HFFc6 (cell line): Measurements from ENCODE around the gene CEMP1. TPM values are rescaled to one million over a fixed set of nuclear protein-coding genes. Genes with fewer than 3 reads are reported as not detected.
"Not testable (repeated sequence)": the region's sequence is repeated elsewhere in the genome, so short reads cannot be mapped to it uniquely, and the experiment has no call there.

Experiments
- DNase-seq: peaks from one replicate; pipeline ENCODE4 v3.0.0-alpha.2; 2018
- H3K27ac Mint-ChIP-seq: 2 replicates; pipeline ENCODE4 v1.8.0; 2020; ENCODE audit warnings: mild to moderate bottlenecking, mixed read lengths
- H3K27me3 Mint-ChIP-seq: 2 replicates; pipeline ENCODE4 v1.8.0; 2021; ENCODE audit warnings: mild to moderate bottlenecking, moderate library complexity, mixed read lengths; ENCODE audit not compliant: insufficient read depth
- H3K36me3 Mint-ChIP-seq: 2 replicates; pipeline ENCODE4 v1.8.0; 2021; ENCODE audit warnings: low read depth, mixed read lengths
- H3K4me1 Mint-ChIP-seq: 2 replicates; pipeline ENCODE4 v1.8.0; 2020; ENCODE audit warnings: low read depth, mixed read lengths
- H3K4me3 Mint-ChIP-seq: 2 replicates; pipeline ENCODE4 v1.8.0; 2020; ENCODE audit warnings: mild to moderate bottlenecking, moderate library complexity, mixed read lengths
- H3K9me3 Mint-ChIP-seq: 2 replicates; pipeline ENCODE4 v1.8.0; 2020; ENCODE audit warnings: mild to moderate bottlenecking, mixed read lengths
- CTCF ChIP-seq: fragments of 200-600 bp; sonication (generic); IDR thresholded peaks from 2 replicates; pipeline ENCODE4 v1.5.0; 2021; ENCODE audit warnings: antibody characterized with exemption, mild to moderate bottlenecking
- long read RNA-seq: library from polyadenylated mRNA; unstranded; transcript quantifications from one replicate; pipeline ENCODE4 v2.0.0, GENCODE V29; 2019
- total RNA-seq, 6 experiments: library from RNA; stranded (reverse); fragmentation: NEBNext Ultra II Directional; extraction: Animal tissue kit (Norgen Biotek cat#: 25700); gene quantifications; 2 replicates in 1 of 6; 3 replicates in 5 of 6; pipeline ENCODE4 v1.2.3, GENCODE V29; 2021

Gene CEMP1
- not detected for total RNA-seq
- long read RNA-seq: 0 reads

DNA sequence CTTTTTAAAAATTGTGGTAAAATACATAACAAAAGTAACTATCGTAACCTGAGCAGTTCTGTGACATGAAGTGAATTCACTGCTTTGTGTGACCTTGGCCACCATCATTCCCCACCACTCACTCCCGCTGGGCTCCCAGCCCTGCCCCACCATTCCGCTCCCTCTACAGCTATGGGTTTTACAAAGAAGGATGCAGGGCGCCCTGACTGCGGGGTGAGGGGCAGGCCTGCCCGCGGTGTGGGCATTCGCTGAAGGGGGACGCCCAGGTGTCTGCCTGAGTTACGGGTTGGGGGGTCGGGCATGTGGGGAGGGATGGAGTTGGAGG, at the start of gene CEMP1:
Gene CEMP1 (minus strand): TSS at position 38 of the 325 bp plus-strand sequence. CDS start 335 bp downstream, outside the sequence.
- peak within 1 kb of the TSS; percentile 89 for H3K4me3 Mint-ChIP-seq
- H3K27ac Mint-ChIP-seq: peak within 1 kb of the TSS; percentile 93
- DNase-seq: no peak
- H3K36me3 Mint-ChIP-seq: peaks cover 6% of the 10 kb centered on the region
- peaks cover 6% of the 10 kb centered on the region for H3K27me3 Mint-ChIP-seq
- peaks cover 40% of the 10 kb centered on the region for H3K4me1 Mint-ChIP-seq
- H3K9me3 Mint-ChIP-seq: peaks cover 5% of the 10 kb centered on the region; the same call in 1 of the 2 replicates
- TF ChIP-seq CTCF: no peak

GRCh38 chr16:2580818-2581217, 49.6 kb upstream of the CEMP1 start:
- H3K27ac Mint-ChIP-seq, H3K4me1 Mint-ChIP-seq, DNase-seq, H3K9me3 Mint-ChIP-seq, H3K27me3 Mint-ChIP-seq, H3K36me3 Mint-ChIP-seq, H3K4me3 Mint-ChIP-seq: not testable (repeated sequence)

DNA sequence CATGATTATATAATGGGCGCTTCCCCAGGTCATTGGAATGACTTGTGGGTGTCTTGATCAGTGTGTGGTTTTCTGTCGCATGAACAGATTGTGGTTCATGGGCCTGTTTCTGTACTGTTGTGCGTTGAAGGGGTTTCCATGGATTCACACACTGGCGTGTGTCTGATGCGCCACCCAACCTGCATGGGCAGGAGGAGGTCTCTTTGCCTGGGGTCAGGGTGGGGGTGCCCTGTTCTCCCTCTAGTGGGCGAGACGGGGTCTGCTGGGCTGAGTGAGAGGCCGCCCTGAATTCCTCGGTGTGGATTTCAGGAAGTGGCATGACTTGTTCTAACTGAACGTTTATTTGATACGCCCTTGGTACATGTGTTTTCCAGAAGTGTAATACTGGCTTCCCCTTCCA, 48.9 kb upstream of the CEMP1 start:
- not testable (repeated sequence) for H3K27ac Mint-ChIP-seq, H3K27me3 Mint-ChIP-seq, H3K36me3 Mint-ChIP-seq, DNase-seq, H3K4me1 Mint-ChIP-seq, H3K9me3 Mint-ChIP-seq, H3K4me3 Mint-ChIP-seq

DNA sequence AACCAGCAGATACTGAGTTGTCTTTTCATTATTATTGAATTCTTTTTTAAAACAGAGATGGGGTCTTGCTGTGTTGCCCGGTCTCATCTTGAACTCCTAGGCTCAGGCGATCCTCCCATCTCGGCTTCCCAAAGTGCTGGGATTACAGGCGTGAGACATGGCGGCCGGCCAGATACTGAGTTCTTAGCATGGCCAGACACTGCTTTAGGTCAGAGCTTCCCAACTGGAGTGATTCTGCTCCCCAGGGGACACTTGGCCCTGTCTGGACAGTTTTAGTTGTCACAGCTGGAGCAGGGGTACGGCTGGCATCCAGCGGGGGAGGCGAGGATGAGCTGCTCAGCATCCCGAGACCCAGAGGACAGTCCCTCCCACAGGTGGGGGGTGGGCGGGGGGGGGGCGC, 47.7 kb upstream of the CEMP1 start:
- H3K27me3 Mint-ChIP-seq, H3K36me3 Mint-ChIP-seq, H3K4me1 Mint-ChIP-seq, H3K4me3 Mint-ChIP-seq, H3K9me3 Mint-ChIP-seq, DNase-seq, H3K27ac Mint-ChIP-seq: not testable (repeated sequence)

DNA sequence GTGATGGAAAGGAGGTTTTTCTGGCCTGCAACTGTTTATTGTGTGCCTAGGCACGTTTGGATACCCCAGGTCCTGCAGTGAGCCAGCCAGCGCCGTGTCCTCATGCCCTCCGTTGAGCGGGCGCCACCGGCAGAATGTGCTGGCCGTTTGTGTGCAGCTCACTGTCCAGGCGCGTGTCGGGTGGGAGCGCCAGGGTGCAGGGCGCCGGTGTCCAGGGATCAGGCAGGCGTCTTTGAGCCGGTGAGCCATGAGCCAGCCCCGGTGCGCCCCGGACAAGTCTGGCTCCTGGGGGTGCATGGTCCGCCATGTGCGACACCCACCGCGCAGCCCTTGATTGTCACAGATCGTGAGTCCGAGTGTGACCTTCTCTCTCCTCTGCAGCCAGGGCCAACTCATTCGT, 45.8 kb upstream of the CEMP1 start:
- not testable (repeated sequence) for H3K27ac Mint-ChIP-seq, H3K36me3 Mint-ChIP-seq, H3K4me1 Mint-ChIP-seq, H3K9me3 Mint-ChIP-seq, H3K4me3 Mint-ChIP-seq, H3K27me3 Mint-ChIP-seq, DNase-seq

- not testable (repeated sequence) for H3K27me3 Mint-ChIP-seq
These were observed 44.6 kb upstream of the CEMP1 start for GRCh38 chr16:2575839-2576238.

DNA sequence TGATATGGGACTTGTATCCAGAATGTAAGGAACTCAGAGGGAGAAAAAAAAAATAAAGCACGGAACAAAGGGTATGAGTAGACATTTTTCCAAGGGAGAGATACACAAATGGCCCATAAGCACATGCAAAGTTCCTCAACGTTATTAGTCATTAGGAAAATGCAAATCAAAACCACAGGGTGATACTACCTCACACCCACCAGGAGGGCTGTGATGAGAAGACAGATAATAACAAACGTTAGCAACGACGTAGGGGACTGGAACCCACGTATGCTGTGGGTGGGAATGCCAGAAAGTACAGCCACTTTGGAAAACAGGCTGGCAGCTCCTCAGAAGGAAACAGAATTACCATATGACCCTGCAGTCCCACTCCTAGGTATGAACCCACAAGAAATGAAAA, 41.5 kb upstream of the CEMP1 start:
- not testable (repeated sequence) for H3K9me3 Mint-ChIP-seq, H3K4me3 Mint-ChIP-seq, H3K4me1 Mint-ChIP-seq, H3K36me3 Mint-ChIP-seq, DNase-seq, H3K27me3 Mint-ChIP-seq, H3K27ac Mint-ChIP-seq

More at GRCh38 chr16:2575839-2576238, 44.6 kb upstream of the CEMP1 start:
- H3K9me3 Mint-ChIP-seq, H3K4me1 Mint-ChIP-seq, H3K36me3 Mint-ChIP-seq, H3K4me3 Mint-ChIP-seq, DNase-seq, H3K27ac Mint-ChIP-seq: not testable (repeated sequence)

GRCh38 chr16:2568573-2568972, 37.4 kb upstream of the CEMP1 start:
- H3K36me3 Mint-ChIP-seq, H3K4me3 Mint-ChIP-seq, H3K27me3 Mint-ChIP-seq, DNase-seq, H3K9me3 Mint-ChIP-seq, H3K27ac Mint-ChIP-seq, H3K4me1 Mint-ChIP-seq: not testable (repeated sequence)

GRCh38 chr16:2567506-2567905, 36.3 kb upstream of the CEMP1 start:
- not testable (repeated sequence) for H3K27me3 Mint-ChIP-seq, H3K27ac Mint-ChIP-seq, H3K9me3 Mint-ChIP-seq, H3K4me1 Mint-ChIP-seq, DNase-seq, H3K36me3 Mint-ChIP-seq, H3K4me3 Mint-ChIP-seq

- H3K27ac Mint-ChIP-seq, H3K9me3 Mint-ChIP-seq, H3K4me3 Mint-ChIP-seq, DNase-seq, H3K36me3 Mint-ChIP-seq, H3K4me1 Mint-ChIP-seq, H3K27me3 Mint-ChIP-seq: not testable (repeated sequence)
- TF ChIP-seq CTCF: peak; percentile 57
These were observed 29.6 kb upstream of the CEMP1 start for GRCh38 chr16:2560798-2561133.

DNA sequence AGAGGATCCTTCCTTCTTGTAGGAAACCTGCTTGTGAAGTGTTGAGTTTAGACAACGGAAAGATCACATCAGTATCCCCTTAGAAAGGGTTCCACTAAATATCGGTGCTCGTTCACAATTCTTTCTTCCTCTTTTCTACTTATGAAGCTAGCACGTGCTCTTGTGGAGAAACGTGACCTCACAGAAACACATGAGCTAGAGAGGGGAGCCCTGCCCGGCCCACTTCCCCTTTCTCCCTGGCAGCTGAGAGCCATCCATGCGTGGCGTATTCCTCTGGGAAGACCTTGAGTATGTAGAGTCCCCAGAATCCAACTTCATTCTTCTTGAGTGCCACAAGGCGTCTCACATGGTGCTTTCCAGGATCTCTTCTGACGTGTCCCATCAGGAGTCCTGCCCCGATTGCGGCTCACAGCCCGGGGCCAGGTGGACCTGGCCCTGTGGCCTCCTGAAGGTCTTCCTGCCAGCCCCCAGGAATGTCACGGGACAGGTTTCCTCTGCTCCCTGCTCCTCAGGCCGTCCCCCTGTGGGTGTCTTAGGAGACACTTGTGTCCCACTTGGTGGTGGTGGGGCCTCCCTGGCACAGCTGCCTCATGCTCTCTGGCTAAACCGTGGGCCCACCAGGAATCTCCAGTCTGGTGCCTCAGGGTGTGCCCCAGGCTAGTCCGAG, 29.1 kb upstream of the CEMP1 start:
- H3K27me3 Mint-ChIP-seq, H3K27ac Mint-ChIP-seq, H3K36me3 Mint-ChIP-seq, H3K4me1 Mint-ChIP-seq, H3K9me3 Mint-ChIP-seq, H3K4me3 Mint-ChIP-seq, DNase-seq: not testable (repeated sequence)

DNA sequence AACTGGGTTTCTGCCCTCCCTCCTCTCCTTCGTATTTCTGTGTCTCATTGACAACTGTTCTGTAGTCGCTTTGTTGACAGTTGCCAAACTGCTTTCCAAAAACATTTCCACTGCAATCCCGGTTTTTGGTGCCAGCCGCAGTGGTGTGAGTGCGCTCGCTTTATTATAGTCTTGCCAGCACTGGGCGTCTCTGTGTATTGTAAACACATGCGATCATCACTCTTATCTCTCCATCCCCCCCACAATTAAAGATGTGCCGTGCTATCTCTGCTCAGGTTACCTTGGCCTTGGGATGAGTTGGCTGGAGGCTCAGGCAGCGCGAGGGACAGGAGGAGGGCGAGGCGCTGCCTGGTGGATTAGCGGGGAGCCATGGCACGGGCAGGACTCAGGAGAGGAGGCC, 25.9 kb upstream of the CEMP1 start:
- not testable (repeated sequence) for H3K27me3 Mint-ChIP-seq, H3K4me3 Mint-ChIP-seq, DNase-seq, H3K36me3 Mint-ChIP-seq, H3K9me3 Mint-ChIP-seq, H3K4me1 Mint-ChIP-seq, H3K27ac Mint-ChIP-seq
